ENCODE results near the gene FUCA2. TPM values are rescaled to one million over a fixed set of nuclear protein-coding genes. Genes with fewer than 3 reads are reported as not detected.

The FUCA2 gene
- total and polyA plus RNA-seq, 2 experiments from 2014 or later: 31.8 to 33.4 TPM

DNA sequence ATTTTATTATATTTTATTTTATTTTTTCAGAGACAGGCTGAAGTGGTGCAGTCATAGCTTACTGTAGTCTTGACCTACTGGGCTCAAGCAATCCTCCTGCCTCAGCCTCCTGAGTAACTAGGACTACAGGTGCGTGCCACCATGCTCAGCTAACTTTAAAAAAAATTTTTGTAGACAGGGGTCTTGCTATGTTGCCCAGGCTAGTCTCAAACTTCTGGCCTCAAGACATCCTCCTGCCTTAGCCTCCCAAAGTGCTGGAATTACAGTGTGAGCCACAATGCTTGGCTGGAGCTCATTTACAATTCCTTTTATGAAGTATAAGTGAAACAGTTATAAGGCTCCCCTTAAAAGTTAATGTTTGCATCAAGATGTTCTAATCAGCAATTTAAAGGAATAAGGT is 14.5 kb downstream of the FUCA2 start:
- DNase-seq (ENCODE audit: low spot score) (no peak), ATAC-seq (no peak)
- Histone ChIP-seq H3K36me3 (ENCODE audit: insufficient read depth) (peaks cover 4% of the 10 kb centered on the region; the same call in 1 of the 2 replicates), H3K4me2 (no peak overlapping the region), H4K20me1 (replicated peaks; ENCODE audit: insufficient read depth) (peaks cover 6% of the 10 kb centered on the region; the same call in 1 of the 2 replicates), H3K27ac (ENCODE audit: low read depth) (no peak overlapping the region), H3K27me3 (ENCODE audit: insufficient read depth) (no peaks in the 10 kb centered on the region), H3K4me3 (no peak overlapping the region), H3K9me2 (ENCODE audit: insufficient read depth) (no peaks in the 10 kb centered on the region), H3K4me1 (ENCODE audit: insufficient read depth) (no peaks in the 10 kb centered on the region), H3K79me2 (replicated peaks; ENCODE audit: insufficient read depth) (no peaks in the 10 kb centered on the region), H2AFZ (no peak overlapping the region), H3F3A (replicated peaks; ENCODE audit: low read depth) (no peaks in the 10 kb centered on the region)
- TF ChIP-seq CREB1 (CRISPR knock-in tag; IDR thresholded peaks at IDR 0.05; ENCODE audit: low read depth) (no peak), EZH2 (IDR thresholded peaks at IDR 0.05; ENCODE audit: low read depth, unreplicated experiment) (no peak), STAT1 (IDR thresholded peaks at IDR 0.05; ENCODE audit: unreplicated experiment) (no peak)
- TF ChIP-seq, protein P1, sequence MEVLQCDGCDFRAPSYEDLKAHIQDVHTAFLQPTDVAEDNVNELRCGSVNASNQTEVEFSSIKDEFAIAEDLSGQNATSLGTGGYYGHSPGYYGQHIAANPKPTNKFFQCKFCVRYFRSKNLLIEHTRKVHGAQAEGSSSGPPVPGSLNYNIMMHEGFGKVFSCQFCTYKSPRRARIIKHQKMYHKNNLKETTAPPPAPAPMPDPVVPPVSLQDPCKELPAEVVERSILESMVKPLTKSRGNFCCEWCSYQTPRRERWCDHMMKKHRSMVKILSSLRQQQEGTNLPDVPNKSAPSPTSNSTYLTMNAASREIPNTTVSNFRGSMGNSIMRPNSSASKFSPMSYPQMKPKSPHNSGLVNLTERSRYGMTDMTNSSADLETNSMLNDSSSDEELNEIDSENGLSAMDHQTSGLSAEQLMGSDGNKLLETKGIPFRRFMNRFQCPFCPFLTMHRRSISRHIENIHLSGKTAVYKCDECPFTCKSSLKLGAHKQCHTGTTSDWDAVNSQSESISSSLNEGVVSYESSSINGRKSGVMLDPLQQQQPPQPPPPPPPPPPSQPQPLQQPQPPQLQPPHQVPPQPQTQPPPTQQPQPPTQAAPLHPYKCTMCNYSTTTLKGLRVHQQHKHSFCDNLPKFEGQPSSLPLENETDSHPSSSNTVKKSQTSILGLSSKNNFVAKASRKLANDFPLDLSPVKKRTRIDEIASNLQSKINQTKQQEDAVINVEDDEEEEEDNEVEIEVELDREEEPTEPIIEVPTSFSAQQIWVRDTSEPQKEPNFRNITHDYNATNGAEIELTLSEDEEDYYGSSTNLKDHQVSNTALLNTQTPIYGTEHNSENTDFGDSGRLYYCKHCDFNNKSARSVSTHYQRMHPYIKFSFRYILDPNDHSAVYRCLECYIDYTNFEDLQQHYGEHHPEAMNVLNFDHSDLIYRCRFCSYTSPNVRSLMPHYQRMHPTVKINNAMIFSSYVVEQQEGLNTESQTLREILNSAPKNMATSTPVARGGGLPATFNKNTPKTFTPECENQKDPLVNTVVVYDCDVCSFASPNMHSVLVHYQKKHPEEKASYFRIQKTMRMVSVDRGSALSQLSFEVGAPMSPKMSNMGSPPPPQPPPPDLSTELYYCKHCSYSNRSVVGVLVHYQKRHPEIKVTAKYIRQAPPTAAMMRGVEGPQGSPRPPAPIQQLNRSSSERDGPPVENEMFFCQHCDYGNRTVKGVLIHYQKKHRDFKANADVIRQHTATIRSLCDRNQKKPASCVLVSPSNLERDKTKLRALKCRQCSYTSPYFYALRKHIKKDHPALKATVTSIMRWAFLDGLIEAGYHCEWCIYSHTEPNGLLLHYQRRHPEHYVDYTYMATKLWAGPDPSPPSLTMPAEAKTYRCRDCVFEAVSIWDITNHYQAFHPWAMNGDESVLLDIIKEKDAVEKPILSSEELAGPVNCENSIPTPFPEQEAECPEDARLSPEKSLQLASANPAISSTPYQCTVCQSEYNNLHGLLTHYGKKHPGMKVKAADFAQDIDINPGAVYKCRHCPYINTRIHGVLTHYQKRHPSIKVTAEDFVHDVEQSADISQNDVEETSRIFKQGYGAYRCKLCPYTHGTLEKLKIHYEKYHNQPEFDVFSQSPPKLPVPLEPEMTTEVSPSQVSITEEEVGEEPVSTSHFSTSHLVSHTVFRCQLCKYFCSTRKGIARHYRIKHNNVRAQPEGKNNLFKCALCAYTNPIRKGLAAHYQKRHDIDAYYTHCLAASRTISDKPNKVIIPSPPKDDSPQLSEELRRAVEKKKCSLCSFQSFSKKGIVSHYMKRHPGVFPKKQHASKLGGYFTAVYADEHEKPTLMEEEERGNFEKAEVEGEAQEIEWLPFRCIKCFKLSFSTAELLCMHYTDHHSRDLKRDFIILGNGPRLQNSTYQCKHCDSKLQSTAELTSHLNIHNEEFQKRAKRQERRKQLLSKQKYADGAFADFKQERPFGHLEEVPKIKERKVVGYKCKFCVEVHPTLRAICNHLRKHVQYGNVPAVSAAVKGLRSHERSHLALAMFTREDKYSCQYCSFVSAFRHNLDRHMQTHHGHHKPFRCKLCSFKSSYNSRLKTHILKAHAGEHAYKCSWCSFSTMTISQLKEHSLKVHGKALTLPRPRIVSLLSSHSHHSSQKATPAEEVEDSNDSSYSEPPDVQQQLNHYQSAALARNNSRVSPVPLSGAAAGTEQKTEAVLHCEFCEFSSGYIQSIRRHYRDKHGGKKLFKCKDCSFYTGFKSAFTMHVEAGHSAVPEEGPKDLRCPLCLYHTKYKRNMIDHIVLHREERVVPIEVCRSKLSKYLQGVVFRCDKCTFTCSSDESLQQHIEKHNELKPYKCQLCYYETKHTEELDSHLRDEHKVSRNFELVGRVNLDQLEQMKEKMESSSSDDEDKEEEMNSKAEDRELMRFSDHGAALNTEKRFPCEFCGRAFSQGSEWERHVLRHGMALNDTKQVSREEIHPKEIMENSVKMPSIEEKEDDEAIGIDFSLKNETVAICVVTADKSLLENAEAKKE (CRISPR knock-in tag; IDR thresholded peaks at IDR 0.05): no peak
- Mint-ChIP-seq H3K36me3 (ENCODE audit: low read depth) (peaks cover 35% of the 10 kb centered on the region), H3K4me1 (no peaks in the 10 kb centered on the region), H3K9me3 (no peaks in the 10 kb centered on the region), H3K27ac (no peak overlapping the region), H3K4me3 (no peak overlapping the region), H3K27me3 (ENCODE audit: insufficient read depth, low read depth, poor library complexity) (no peaks in the 10 kb centered on the region)

DNA sequence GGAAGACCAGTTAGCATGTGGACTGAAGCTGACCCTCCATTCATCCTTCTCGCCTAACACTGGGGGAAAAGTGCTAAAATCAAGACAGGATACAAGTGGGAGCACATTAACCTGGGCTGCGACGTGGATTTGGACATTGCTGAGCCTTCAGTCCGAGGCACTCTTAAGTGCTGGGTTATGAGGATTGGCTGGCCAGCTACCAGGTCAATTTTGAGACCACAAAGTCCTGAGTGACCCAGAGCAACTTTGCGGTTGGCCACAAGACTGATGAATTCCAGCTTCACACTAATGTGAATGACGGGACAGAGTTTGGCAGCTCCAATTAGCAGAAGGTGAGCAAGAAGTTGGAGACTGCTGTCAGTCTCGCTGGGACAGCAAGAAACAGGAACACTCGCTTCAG is 20.7 kb downstream of the FUCA2 start:
- no peak for ATAC-seq
- TF ChIP-seq CTCF (conservative IDR thresholded peaks at IDR 0.05; ENCODE audit: low read depth in 2 of 2) (no peak), POLR2AphosphoS5 (IDR thresholded peaks at IDR 0.05; ENCODE audit: low read depth) (no peak), STAT1 (IDR thresholded peaks at IDR 0.05; ENCODE audit: unreplicated experiment) (no peak), ZNF331 (CRISPR knock-in tag; IDR thresholded peaks at IDR 0.05; ENCODE audit: low read depth) (no peak)

More for the DNA sequence above, 20.7 kb downstream of the FUCA2 start:
- Histone ChIP-seq H3K27me3 (ENCODE audit: insufficient read depth) (no peaks in the 10 kb centered on the region), H3K79me2 (replicated peaks; ENCODE audit: insufficient read depth) (no peaks in the 10 kb centered on the region), H3K27ac (ENCODE audit: low read depth) (no peak overlapping the region), H3K4me1 (ENCODE audit: insufficient read depth) (no peaks in the 10 kb centered on the region), H3K4me2 (no peak overlapping the region), H3K36me3 (ENCODE audit: insufficient read depth) (no peaks in the 10 kb centered on the region), H2AFZ (no peak overlapping the region), H4K20me1 (replicated peaks; ENCODE audit: insufficient read depth) (0 out of 2 replicates have a peak, but pooled peaks cover 3% of the 10 kb centered on the region), H3K9me2 (ENCODE audit: insufficient read depth) (no peaks in the 10 kb centered on the region), H3K4me3 (no peak overlapping the region), H3F3A (replicated peaks; ENCODE audit: low read depth) (no peaks in the 10 kb centered on the region)
- Mint-ChIP-seq H3K4me1 (no peaks in the 10 kb centered on the region), H3K9me3 (no peaks in the 10 kb centered on the region), H3K4me3 (no peak overlapping the region), H3K27me3 (ENCODE audit: insufficient read depth, low read depth, poor library complexity) (no peaks in the 10 kb centered on the region), H3K36me3 (ENCODE audit: low read depth) (peaks cover 2% of the 10 kb centered on the region; the same call in 1 of the 3 replicates), H3K27ac (no peak overlapping the region)
- no peak for DNase-seq (ENCODE audit: low spot score)

All from GM23338 (cell line).